ENCODE measurements around the gene FCHSD2.

FCHSD2 gene

GRCh38 chr11:72851726-72852125, 290.4 kb downstream of the FCHSD2 start:
- in situ Hi-C loops (cut with HindIII; ENCODE audit: low sequenced_read_pairs): no loop called here

- in situ Hi-C loops (cut with HindIII; ENCODE audit: low sequenced_read_pairs): no loop called here
Measured at GRCh38 chr11:72850832-72851231, 291.3 kb downstream of the FCHSD2 start.

GRCh38 chr11:72848846-72849466, 293.2 kb downstream of the FCHSD2 start:
- in situ Hi-C loops (cut with HindIII; ENCODE audit: low sequenced_read_pairs): no loop called here

GRCh38 chr11:72844356-72844755, 297.8 kb downstream of the FCHSD2 start:
- in situ Hi-C loops (cut with HindIII; ENCODE audit: low sequenced_read_pairs): no loop called here

GRCh38 chr11:72842653-72843330, 299.3 kb downstream of the FCHSD2 start:
- in situ Hi-C loops (cut with HindIII; ENCODE audit: low sequenced_read_pairs): no loop called here

GRCh38 chr11:72842126-72842525, 300.0 kb downstream of the FCHSD2 start:
- in situ Hi-C loops (cut with HindIII; ENCODE audit: low sequenced_read_pairs): no loop called here

- in situ Hi-C loops (cut with HindIII; ENCODE audit: low sequenced_read_pairs): no loop called here
Measured at GRCh38 chr11:72841397-72841796, 300.7 kb downstream of the FCHSD2 start.

GRCh38 chr11:72840780-72841179, 301.3 kb downstream of the FCHSD2 start:
- in situ Hi-C loops (cut with HindIII; ENCODE audit: low sequenced_read_pairs): no loop called here

- in situ Hi-C loops (cut with HindIII; ENCODE audit: low sequenced_read_pairs): no loop called here
Measured at GRCh38 chr11:72838691-72839305, 303.3 kb downstream of the FCHSD2 start.

- in situ Hi-C loops (cut with HindIII; ENCODE audit: low sequenced_read_pairs): no loop called here
Measured at GRCh38 chr11:72836111-72836510, 306.0 kb downstream of the FCHSD2 start.

GRCh38 chr11:72834905-72835304, 307.2 kb downstream of the FCHSD2 start:
- in situ Hi-C loops (cut with HindIII; ENCODE audit: low sequenced_read_pairs): no loop called here

- in situ Hi-C loops (cut with HindIII; ENCODE audit: low sequenced_read_pairs): no loop called here
Measured at GRCh38 chr11:72833811-72834493, 308.2 kb downstream of the FCHSD2 start.

- in situ Hi-C loops (cut with HindIII; ENCODE audit: low sequenced_read_pairs): no loop called here
Measured at GRCh38 chr11:72833083-72833733, 308.9 kb downstream of the FCHSD2 start.

- in situ Hi-C loops (cut with HindIII; ENCODE audit: low sequenced_read_pairs): no loop called here
Measured at GRCh38 chr11:72832301-72833082, 309.6 kb downstream of the FCHSD2 start.

- in situ Hi-C loops (cut with HindIII; ENCODE audit: low sequenced_read_pairs): no loop called here
Measured at GRCh38 chr11:72831521-72832300, 310.4 kb downstream of the FCHSD2 start.

- in situ Hi-C loops (cut with HindIII; ENCODE audit: low sequenced_read_pairs): loop anchor here (10.0 kb wide), 3 partner anchors 45 to 175 kb away; no protein-coding TSS in a partner anchor
Measured at GRCh38 chr11:72829884-72830533, 312.1 kb downstream of the FCHSD2 start.

GRCh38 chr11:72829178-72829577, 312.9 kb downstream of the FCHSD2 start:
- in situ Hi-C loops (cut with HindIII; ENCODE audit: low sequenced_read_pairs): loop anchor here (10.0 kb wide), 3 partner anchors 46 to 174 kb away; no protein-coding TSS in a partner anchor

GRCh38 chr11:72828692-72829101, 313.4 kb downstream of the FCHSD2 start:
- in situ Hi-C loops (cut with HindIII; ENCODE audit: low sequenced_read_pairs): loop anchor here (10.0 kb wide), 3 partner anchors 46 to 174 kb away; no protein-coding TSS in a partner anchor

- in situ Hi-C loops (cut with HindIII; ENCODE audit: low sequenced_read_pairs): loop anchor here (10.0 kb wide), 3 partner anchors 47 to 173 kb away; no protein-coding TSS in a partner anchor
Measured at GRCh38 chr11:72828081-72828567, 314.0 kb downstream of the FCHSD2 start.

Data from endothelial cell of hepatic sinusoid (primary cell).